K562 (cell line): ENCODE results near the gene MICU1. TPM values are rescaled to one million over a fixed set of nuclear protein-coding genes. Genes with fewer than 3 reads are reported as not detected.

Experiments used
- BRCA1 ChIP-seq, 2 experiments: fragments of 450-650 bp in 1 of 2; sonication (generic) in 1 of 2; formaldehyde crosslinking in 1 of 2; IDR thresholded peaks; 2 replicates each; pipeline versions ENCODE4 v1.5.0 to v1.6.1; 2017 to 2020; ENCODE audit warnings: mild to moderate bottlenecking in 1 of 2, missing genetic modification reagents in 1 of 2
- CEBPG ChIP-seq, 3 experiments: fragments of 200-800 bp in 1 of 3; sonication (Bioruptor generic) in 1 of 3; sonication (generic) in 1 of 3; formaldehyde crosslinking in 1 of 3; IDR thresholded peaks in 2 of 3; conservative IDR thresholded peaks in 1 of 3; 2 replicates each; pipeline versions ENCODE4 v1.6.1 to v1.8.0; 2016 to 2022; ENCODE audit warnings: missing compliant biosample characterization in 2 of 3, missing genetic modification characterization in 2 of 3, mild to moderate bottlenecking in 1 of 3, missing genetic modification reagents in 1 of 3
- HDGF ChIP-seq: fragments of 450-650 bp; IDR thresholded peaks from 2 replicates; pipeline ENCODE4 v1.6.1; 2016
- HLTF ChIP-seq: fragments of 450-650 bp; IDR thresholded peaks from 2 replicates; pipeline ENCODE4 v1.6.1; 2016
- IFI16 ChIP-seq: fragments of 250-450 bp; sonication (Bioruptor Pico); IDR thresholded peaks from 2 replicates; pipeline ENCODE4 v2.1.2; 2022; ENCODE audit warnings: mild to moderate bottlenecking, inconsistent platforms
- KAT8 ChIP-seq: fragments of 450-650 bp; IDR thresholded peaks from 2 replicates; pipeline ENCODE4 v1.6.1; 2016; ENCODE audit warnings: low read depth, mild to moderate bottlenecking
- KDM2B ChIP-seq: fragments of 250-450 bp; sonication (Bioruptor Pico); IDR thresholded peaks from 2 replicates; pipeline ENCODE4 v1.8.0; 2021; ENCODE audit warnings: mild to moderate bottlenecking, moderate library complexity
- KDM4B ChIP-seq, 2 experiments: fragments of 450-650 bp in 1 of 2; sonication (generic) in 1 of 2; IDR thresholded peaks; 2 replicates each; pipeline ENCODE4 v1.6.1; 2016 to 2017; ENCODE audit warnings: borderline replicate concordance in 2 of 2, antibody characterized with exemption in 1 of 2, low read depth in 1 of 2, mild to moderate bottlenecking in 1 of 2
- NFXL1 ChIP-seq: fragments of 450-650 bp; formaldehyde crosslinking; IDR thresholded peaks from 2 replicates; pipeline ENCODE4 v1.4.0; 2021; ENCODE audit warnings: mild to moderate bottlenecking
- POLR3G ChIP-seq: IDR thresholded peaks from 2 replicates; pipeline ENCODE4 v1.6.1; 2011; ENCODE audit not compliant: insufficient read length, insufficient replicate concordance; ENCODE audit errors: extremely low read depth
- SAFB ChIP-seq: fragments of 200-400 bp; formaldehyde crosslinking; IDR thresholded peaks from 2 replicates; pipeline ENCODE4 v1.6.1; 2017; ENCODE audit warnings: low read depth, low read length, borderline replicate concordance
- TBL1XR1 ChIP-seq, 2 experiments: IDR thresholded peaks; 2 replicates each; pipeline ENCODE4 v1.6.1; 2012; ENCODE audit warnings: improper control_type of control experiment in 2 of 2, low read length in 2 of 2, mild to moderate bottlenecking in 1 of 2
- ZNF165 ChIP-seq: fragments of 250-450 bp; sonication (Bioruptor Pico); IDR thresholded peaks from 2 replicates; pipeline ENCODE4 v1.4.0; 2020; ENCODE audit warnings: borderline replicate concordance
- ZNF324 ChIP-seq: fragments of 250-450 bp; sonication (Bioruptor Pico); IDR thresholded peaks from 2 replicates; pipeline ENCODE4 v1.4.0; 2020; ENCODE audit warnings: mild to moderate bottlenecking
- ZNF384 ChIP-seq: IDR thresholded peaks from 2 replicates; pipeline ENCODE4 v1.6.1; 2012; ENCODE audit warnings: low read depth, low read length, improper control_type of control experiment
- ZNF830 ChIP-seq: fragments of 250-450 bp; sonication (Bioruptor Pico); IDR thresholded peaks from 2 replicates; pipeline ENCODE4 v1.5.0; 2021; ENCODE audit warnings: mild to moderate bottlenecking
- polyA plus RNA-seq, 8 experiments: library from polyadenylated mRNA; depleted of rRNA in 4 of 8; stranded (reverse) in 5 of 8; unstranded in 3 of 8; fragments of >200 nt; fragmentation: Nextera tagmentation in 2 of 8; fragmentation: Illumina TruSeq in 1 of 8; extraction: Ambion mirVana in 2 of 8; extraction: Trizol in 1 of 8; gene quantifications; 2 replicates each; pipeline versions ENCODE4 v1.2.1 to v1.2.3, GENCODE V29; 2011 to 2014; ENCODE audit warnings: inconsistent platforms in 1 of 8, missing spikeins in 1 of 8
- total RNA-seq, 7 experiments: library from RNA; depleted of rRNA in 6 of 7; stranded (reverse); fragments of >200 nt in 6 of 7; fragmentation: Illumina TruSeq in 2 of 7; extraction: Trizol in 2 of 7; gene quantifications; 2 replicates each; pipeline versions ENCODE4 v1.2.1 to v1.2.3, GENCODE V29; 2011 to 2021; ENCODE audit warnings: low replicate concordance in 1 of 7
- TF ChIP-seq, protein P1 (sequence below): fragments of 200-600 bp; sonication (generic); IDR thresholded peaks from one replicate; pipeline ENCODE4 v1.6.1; 2012; ENCODE audit warnings: mild to moderate bottlenecking, low read depth, low read length, inconsistent platforms
- TF ChIP-seq, protein P2 (sequence below): fragments of 450-650 bp; formaldehyde crosslinking; IDR thresholded peaks from 2 replicates; pipeline ENCODE4 v1.4.0; 2020; ENCODE audit warnings: mild to moderate bottlenecking, moderate library complexity

Gene MICU1
- total and polyA plus RNA-seq, 9 of the 15 experiments (the other 6 are each of a cell fraction or from before 2014, with no cell fraction given), result 29.3 to 76.8 (median 48.4) TPM

DNA sequence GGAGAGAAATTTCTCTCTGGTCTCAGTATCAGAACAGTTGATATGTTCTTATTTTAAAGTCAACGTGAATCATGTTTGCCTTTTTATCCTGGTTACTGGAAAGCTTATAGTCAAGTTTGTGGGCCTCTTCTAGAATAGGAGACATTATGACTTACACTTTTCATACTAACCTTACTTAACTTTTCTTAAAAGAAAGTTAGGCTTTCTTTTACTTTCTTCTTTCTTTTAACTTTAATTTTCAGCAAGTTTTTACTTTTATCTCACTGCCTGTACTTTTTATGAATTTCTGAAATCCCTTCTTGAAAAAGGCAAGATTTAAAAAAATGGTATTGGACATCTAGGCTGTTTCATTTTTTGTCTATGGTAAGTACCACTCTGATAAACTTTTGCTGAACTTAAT lies 195.9 kb downstream of the MICU1 start (continued):
- TF ChIP-seq, protein P1, sequence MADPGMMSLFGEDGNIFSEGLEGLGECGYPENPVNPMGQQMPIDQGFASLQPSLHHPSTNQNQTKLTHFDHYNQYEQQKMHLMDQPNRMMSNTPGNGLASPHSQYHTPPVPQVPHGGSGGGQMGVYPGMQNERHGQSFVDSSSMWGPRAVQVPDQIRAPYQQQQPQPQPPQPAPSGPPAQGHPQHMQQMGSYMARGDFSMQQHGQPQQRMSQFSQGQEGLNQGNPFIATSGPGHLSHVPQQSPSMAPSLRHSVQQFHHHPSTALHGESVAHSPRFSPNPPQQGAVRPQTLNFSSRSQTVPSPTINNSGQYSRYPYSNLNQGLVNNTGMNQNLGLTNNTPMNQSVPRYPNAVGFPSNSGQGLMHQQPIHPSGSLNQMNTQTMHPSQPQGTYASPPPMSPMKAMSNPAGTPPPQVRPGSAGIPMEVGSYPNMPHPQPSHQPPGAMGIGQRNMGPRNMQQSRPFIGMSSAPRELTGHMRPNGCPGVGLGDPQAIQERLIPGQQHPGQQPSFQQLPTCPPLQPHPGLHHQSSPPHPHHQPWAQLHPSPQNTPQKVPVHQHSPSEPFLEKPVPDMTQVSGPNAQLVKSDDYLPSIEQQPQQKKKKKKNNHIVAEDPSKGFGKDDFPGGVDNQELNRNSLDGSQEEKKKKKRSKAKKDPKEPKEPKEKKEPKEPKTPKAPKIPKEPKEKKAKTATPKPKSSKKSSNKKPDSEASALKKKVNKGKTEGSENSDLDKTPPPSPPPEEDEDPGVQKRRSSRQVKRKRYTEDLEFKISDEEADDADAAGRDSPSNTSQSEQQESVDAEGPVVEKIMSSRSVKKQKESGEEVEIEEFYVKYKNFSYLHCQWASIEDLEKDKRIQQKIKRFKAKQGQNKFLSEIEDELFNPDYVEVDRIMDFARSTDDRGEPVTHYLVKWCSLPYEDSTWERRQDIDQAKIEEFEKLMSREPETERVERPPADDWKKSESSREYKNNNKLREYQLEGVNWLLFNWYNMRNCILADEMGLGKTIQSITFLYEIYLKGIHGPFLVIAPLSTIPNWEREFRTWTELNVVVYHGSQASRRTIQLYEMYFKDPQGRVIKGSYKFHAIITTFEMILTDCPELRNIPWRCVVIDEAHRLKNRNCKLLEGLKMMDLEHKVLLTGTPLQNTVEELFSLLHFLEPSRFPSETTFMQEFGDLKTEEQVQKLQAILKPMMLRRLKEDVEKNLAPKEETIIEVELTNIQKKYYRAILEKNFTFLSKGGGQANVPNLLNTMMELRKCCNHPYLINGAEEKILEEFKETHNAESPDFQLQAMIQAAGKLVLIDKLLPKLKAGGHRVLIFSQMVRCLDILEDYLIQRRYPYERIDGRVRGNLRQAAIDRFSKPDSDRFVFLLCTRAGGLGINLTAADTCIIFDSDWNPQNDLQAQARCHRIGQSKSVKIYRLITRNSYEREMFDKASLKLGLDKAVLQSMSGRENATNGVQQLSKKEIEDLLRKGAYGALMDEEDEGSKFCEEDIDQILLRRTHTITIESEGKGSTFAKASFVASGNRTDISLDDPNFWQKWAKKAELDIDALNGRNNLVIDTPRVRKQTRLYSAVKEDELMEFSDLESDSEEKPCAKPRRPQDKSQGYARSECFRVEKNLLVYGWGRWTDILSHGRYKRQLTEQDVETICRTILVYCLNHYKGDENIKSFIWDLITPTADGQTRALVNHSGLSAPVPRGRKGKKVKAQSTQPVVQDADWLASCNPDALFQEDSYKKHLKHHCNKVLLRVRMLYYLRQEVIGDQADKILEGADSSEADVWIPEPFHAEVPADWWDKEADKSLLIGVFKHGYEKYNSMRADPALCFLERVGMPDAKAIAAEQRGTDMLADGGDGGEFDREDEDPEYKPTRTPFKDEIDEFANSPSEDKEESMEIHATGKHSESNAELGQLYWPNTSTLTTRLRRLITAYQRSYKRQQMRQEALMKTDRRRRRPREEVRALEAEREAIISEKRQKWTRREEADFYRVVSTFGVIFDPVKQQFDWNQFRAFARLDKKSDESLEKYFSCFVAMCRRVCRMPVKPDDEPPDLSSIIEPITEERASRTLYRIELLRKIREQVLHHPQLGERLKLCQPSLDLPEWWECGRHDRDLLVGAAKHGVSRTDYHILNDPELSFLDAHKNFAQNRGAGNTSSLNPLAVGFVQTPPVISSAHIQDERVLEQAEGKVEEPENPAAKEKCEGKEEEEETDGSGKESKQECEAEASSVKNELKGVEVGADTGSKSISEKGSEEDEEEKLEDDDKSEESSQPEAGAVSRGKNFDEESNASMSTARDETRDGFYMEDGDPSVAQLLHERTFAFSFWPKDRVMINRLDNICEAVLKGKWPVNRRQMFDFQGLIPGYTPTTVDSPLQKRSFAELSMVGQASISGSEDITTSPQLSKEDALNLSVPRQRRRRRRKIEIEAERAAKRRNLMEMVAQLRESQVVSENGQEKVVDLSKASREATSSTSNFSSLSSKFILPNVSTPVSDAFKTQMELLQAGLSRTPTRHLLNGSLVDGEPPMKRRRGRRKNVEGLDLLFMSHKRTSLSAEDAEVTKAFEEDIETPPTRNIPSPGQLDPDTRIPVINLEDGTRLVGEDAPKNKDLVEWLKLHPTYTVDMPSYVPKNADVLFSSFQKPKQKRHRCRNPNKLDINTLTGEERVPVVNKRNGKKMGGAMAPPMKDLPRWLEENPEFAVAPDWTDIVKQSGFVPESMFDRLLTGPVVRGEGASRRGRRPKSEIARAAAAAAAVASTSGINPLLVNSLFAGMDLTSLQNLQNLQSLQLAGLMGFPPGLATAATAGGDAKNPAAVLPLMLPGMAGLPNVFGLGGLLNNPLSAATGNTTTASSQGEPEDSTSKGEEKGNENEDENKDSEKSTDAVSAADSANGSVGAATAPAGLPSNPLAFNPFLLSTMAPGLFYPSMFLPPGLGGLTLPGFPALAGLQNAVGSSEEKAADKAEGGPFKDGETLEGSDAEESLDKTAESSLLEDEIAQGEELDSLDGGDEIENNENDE, result no peak
- TF ChIP-seq ZNF165, result no peak
- TF ChIP-seq, protein P2, sequence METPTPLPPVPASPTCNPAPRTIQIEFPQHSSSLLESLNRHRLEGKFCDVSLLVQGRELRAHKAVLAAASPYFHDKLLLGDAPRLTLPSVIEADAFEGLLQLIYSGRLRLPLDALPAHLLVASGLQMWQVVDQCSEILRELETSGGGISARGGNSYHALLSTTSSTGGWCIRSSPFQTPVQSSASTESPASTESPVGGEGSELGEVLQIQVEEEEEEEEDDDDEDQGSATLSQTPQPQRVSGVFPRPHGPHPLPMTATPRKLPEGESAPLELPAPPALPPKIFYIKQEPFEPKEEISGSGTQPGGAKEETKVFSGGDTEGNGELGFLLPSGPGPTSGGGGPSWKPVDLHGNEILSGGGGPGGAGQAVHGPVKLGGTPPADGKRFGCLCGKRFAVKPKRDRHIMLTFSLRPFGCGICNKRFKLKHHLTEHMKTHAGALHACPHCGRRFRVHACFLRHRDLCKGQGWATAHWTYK (CRISPR knock-in tag), result no peak
- TF ChIP-seq IFI16, result no peak
- no peak for TF ChIP-seq HDGF
- no peak for TF ChIP-seq CEBPG (CRISPR knock-in tag; IDR thresholded peaks at IDR 0.05)
- no peak for TF ChIP-seq CEBPG (tag; conservative IDR thresholded peaks at IDR 0.05 in 1 of 2, IDR thresholded peaks at IDR 0.05 in 1 of 2)
- no peak for TF ChIP-seq HLTF
- no peak for TF ChIP-seq KAT8
- no peak for TF ChIP-seq KDM4B (IDR thresholded peaks at IDR 0.05; ENCODE audit: borderline replicate concordance in 2 of 2, low read depth in 1 of 2)
- no peak for TF ChIP-seq ZNF830 (CRISPR knock-in tag)
- TF ChIP-seq POLR3G, result no peak
- TF ChIP-seq KDM2B, result no peak
- no peak for TF ChIP-seq SAFB
- no peak for TF ChIP-seq ZNF384
- TF ChIP-seq ZNF324 (CRISPR knock-in tag), result no peak
- TF ChIP-seq NFXL1 (CRISPR knock-in tag), result no peak
- no peak for TF ChIP-seq TBL1XR1 (IDR thresholded peaks at IDR 0.05; ENCODE audit: low read length in 2 of 2)
- no peak for TF ChIP-seq BRCA1 (IDR thresholded peaks at IDR 0.05)
- no peak for TF ChIP-seq BRCA1 (CRISPR knock-in tag; IDR thresholded peaks at IDR 0.05)
